KBM-7 (cell line): Measurements from ENCODE around the gene SYCP3.
"Not testable (repeated sequence)": the region's sequence is repeated elsewhere in the genome, so short reads cannot be mapped to it uniquely, and the experiment has no call there.

Experiments
- DNase-seq: peaks from one replicate; pipeline ENCODE4 v3.0.0-alpha.2; 2015
- in situ Hi-C: fragments of 300-500 bp; cut with MboI; formaldehyde crosslinking; loops from 2 replicates; pipeline ENCODE4 v1.14.3; 2020; ENCODE audit warnings: low sequenced_read_pairs, low pct_unique_long_range_greater_than_20kb, mixed read lengths

SYCP3 gene

GRCh38 chr12:101763246-101763931, 24.1 kb upstream of the SYCP3 start:
- DNase-seq: peak; percentile 48
- in situ Hi-C loops: no loop called here

DNA sequence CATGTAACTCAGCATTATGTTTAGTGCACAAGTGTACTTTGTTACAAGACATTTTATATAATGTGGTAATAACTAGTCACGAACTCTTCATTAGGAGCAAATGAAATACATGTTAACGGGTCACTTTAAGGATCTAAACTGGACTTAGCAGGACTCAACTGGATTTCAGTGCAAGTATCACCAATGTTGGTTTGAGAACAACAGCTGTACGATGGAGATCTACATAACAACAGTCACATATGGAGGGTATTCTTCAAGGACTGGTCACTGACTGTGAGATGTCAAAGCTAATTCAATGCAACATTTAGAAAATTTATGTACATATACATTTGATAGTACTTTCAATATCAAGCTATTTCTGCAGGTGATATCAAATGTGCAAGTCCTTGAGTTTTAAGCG, 22.5 kb upstream of the SYCP3 start:
- DNase-seq: no peak
- in situ Hi-C loops: no loop called here

DNA sequence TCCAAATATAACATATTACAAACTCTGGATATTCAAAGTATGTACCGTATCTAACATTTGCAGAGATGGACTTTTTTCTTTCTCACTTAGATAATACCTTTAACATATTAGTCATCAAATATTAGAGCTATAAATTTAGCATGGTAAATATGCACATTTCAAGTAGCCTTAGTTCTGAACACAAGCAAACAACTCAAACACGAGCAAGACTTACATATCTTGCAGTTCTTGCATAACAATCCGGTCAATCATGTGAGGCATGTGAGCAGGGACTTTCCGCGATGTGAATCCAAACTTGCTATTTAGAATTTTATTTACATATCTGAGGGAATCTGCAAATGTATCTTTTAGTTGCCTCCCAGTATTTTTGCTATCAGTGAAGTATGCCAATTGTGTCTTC, 22.1 kb upstream of the SYCP3 start:
- DNase-seq: no peak
- in situ Hi-C loops: no loop called here

DNA sequence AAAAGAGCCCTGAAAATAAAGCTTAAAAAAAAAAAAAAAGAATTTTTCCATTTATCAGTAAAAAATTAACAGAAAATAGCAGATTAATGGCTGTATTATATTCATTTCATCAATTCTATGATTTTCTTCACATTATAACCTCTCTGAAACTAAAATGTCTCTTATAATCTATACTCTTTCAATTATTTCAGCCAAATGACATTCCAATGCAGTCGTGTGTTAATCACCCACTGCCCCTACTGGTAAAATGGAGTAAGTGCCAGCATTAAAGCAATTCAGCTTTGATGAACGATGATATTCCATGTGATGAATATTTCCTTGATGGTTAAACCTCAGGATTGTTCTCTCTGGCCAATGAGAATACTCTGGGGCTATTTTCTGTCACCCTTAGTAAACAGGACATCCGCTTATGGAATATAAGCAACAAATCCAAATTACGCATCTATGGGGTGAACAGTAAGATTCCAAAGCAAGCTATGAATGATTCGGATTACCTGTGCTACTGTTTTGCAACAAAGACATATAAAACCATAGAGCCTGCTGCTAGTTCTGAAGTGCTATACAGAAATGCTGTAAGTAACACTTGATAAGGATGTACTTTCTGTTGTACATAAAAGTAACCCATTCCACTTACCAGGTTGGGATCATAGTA, 20.3 kb upstream of the SYCP3 start:
- in situ Hi-C loops: no loop called here
- peak; percentile 37 for DNase-seq

- in situ Hi-C loops: no loop called here
- no peak for DNase-seq
Measured at GRCh38 chr12:101750152-101750551, 10.9 kb upstream of the SYCP3 start.

DNA sequence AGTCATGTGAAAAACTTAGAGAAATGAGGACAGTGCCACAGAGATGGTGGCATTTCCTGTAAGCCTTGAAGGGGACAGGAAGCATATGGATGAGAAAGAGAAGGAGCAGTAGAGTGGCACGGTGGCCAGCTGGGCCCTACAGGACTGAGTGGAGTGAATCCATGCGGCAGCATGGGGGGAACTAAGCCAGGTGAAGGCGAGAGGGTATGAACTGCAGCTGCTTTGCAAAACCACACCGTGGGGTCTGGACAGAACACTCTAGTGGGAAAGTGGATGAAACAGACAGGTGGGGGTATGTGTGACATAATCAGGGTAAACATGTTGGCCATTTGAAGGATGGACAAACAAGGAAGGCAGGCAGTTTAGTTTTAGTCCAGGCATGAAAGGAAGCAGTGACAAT, 10.4 kb upstream of the SYCP3 start:
- in situ Hi-C loops: no loop called here
- no peak for DNase-seq

- DNase-seq: no peak
- in situ Hi-C loops: no loop called here
Measured at GRCh38 chr12:101748907-101749306, 9.6 kb upstream of the SYCP3 start.

- in situ Hi-C loops: no loop called here
- DNase-seq: peak; percentile 49
Measured at GRCh38 chr12:101747697-101748096, 8.4 kb upstream of the SYCP3 start.

GRCh38 chr12:101746661-101747060, 7.4 kb upstream of the SYCP3 start:
- in situ Hi-C loops: no loop called here
- no peak for DNase-seq

GRCh38 chr12:101746196-101746595, 6.9 kb upstream of the SYCP3 start:
- DNase-seq: no peak

DNA sequence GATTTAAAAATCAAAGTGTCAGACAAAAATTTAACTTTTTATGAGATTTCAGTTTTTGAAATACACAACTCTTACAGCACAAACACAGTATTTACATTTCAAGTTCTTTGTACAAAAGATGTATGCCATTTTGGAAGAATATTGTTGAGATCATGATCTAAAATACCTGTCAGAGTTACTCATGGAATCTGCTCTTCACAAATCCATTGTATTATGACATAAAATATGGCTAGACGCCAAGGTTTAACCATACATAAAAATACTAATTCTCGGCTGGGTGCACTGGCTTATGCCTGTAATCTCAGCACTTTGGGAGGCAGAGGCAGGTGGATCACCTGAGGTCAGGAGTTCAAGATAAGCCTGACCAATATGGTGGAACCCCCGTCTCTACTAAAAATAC, 6.2 kb upstream of the SYCP3 start:
- no peak for DNase-seq
- in situ Hi-C loops: no loop called here

More at GRCh38 chr12:101746196-101746595, 6.9 kb upstream of the SYCP3 start:
- in situ Hi-C loops: no loop called here

DNA sequence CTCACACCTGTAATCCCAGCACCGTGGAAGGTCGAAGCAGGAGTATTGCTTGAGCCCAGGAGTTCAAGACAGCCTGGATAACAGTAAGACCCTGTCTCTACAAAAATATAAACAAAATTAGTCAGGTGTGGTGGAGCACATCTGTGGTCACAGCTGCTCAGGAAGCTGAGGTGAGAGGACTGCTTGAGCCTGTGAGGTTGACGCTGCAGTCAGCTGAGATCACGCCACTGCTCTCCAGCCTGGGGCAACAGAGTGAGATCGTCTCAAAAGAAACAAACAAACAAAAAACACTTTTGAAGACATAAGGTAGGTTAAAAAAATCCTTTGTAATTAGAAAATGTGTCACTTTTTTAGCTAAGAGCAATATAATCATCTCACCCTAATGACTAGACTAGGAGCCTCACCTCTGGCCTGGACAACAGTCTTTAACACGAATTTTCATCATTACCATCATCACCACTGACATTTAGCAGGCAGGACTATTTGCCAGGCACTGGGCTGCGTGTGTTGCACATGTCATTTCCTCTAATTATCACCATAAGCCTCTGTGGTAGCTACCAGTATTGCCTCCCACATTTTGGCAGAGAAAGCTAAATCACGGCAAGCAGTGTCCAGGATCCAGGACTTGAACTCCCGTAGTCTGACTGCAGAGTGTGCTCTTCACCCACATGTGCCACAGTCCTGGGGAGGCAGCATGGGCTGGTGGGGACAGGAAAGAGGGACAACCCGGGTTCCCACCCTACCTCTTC, 4.6 kb upstream of the SYCP3 start:
- in situ Hi-C loops: no loop called here
- peak; percentile 12 for DNase-seq

GRCh38 chr12:101743242-101743641, 4.0 kb upstream of the SYCP3 start:
- in situ Hi-C loops: no loop called here
- DNase-seq: no peak

- in situ Hi-C loops: no loop called here
Measured at GRCh38 chr12:101740980-101741379, 1.7 kb upstream of the SYCP3 start.

DNA sequence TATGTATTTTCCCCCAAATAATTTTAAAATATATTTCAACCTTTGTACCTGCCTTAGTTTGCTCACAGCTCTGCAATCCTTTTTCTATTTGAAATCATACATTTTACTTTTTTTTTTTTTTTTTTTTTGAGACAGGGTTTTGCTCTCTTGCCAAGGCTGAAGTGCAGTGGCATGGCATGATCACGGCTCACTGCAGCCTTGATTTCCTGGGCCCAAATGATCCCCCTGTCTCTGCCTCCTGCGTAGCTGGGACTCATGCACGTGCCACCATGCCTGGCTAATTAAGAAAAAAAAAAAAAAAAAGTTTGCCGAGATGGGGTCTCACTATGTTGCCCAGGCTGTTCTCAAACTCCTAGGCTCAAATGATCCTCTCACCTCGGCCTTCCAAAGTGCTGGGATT, 1.3 kb upstream of the SYCP3 start:
- no peak for DNase-seq
- in situ Hi-C loops: no loop called here

More at GRCh38 chr12:101740980-101741379, 1.7 kb upstream of the SYCP3 start:
- no peak for DNase-seq

DNA sequence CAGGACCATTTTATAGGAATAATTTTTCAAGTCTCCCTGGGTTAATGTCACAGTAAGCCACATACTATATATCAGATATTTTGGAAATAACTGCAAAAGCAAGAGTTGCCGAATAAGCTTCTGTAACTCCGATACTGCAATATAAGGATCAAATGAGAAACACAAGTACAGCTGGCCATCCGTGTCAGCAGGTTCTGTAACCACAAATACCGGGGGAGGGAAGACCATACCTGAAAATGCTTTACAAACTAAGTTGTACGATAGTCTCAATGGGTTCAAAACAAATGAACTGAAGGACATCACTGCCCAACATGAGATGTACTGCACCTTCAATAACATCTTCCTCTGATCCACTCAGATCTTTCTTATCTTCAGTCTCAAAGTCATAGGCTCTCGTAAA, 1.8 kb downstream of the SYCP3 start:
- no peak for DNase-seq
- in situ Hi-C loops: no loop called here

GRCh38 chr12:101734482-101734881, 4.8 kb downstream of the SYCP3 start:
- in situ Hi-C loops, DNase-seq: not testable (repeated sequence)

DNA sequence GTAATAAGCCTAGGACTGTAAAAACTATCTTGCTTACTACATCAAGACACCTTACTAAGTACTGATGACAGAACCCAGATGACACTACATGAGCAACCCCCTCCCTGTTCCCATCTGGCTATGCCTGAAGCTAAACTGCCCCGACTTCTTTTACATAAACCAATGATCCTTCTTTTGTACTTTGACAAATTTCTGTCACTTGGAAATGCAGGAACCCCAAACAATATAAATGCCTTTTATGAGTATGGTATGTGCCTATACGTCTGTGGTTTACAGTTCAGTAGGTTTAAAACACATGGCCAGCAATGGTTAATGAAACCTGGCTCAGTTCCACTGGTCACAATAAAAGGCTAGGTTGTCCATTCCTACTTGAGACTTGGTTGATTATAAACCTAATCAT, 6.1 kb downstream of the SYCP3 start:
- in situ Hi-C loops: no loop called here

GRCh38 chr12:101732318-101732717, 6.9 kb downstream of the SYCP3 start:
- DNase-seq: no peak
- in situ Hi-C loops: no loop called here

More for the DNA sequence above, 6.1 kb downstream of the SYCP3 start:
- no peak for DNase-seq

GRCh38 chr12:101729842-101730241, 9.4 kb downstream of the SYCP3 start:
- in situ Hi-C loops: no loop called here
- DNase-seq: no peak
